Neural cell (in vitro differentiated cells): ENCODE measurements around the gene PPP1R12A.

Experiments
- CTCF ChIP-seq: fragments of 450-650 bp; IDR thresholded peaks from 2 replicates; pipeline ENCODE4 v1.5.1; 2014; ENCODE audit warnings: antibody characterized with exemption, mild to moderate bottlenecking, moderate library complexity; ENCODE audit not compliant: poor library complexity, severe bottlenecking
- EP300 ChIP-seq: fragments of 450-650 bp; conservative IDR thresholded peaks from 2 replicates; pipeline ENCODE4 v1.6.1; 2014; ENCODE audit warnings: antibody characterized with exemption, mild to moderate bottlenecking, moderate library complexity; ENCODE audit not compliant: poor library complexity, severe bottlenecking
- EZH2 ChIP-seq: fragments of 200-600, 300-800 bp; shearing (Covaris generic), sonication (generic); IDR thresholded peaks from 2 replicates; pipeline ENCODE4 v1.6.1; 2014; ENCODE audit warnings: antibody characterized with exemption, low read length, borderline replicate concordance, mild to moderate bottlenecking; ENCODE audit not compliant: insufficient read depth, poor library complexity, severe bottlenecking
- MXI1 ChIP-seq: fragments of 450-650 bp; conservative IDR thresholded peaks from 2 replicates; pipeline ENCODE4 v1.6.1; 2014; ENCODE audit warnings: antibody characterized with exemption, mild to moderate bottlenecking; ENCODE audit not compliant: poor library complexity, severe bottlenecking
- POLR2AphosphoS5 ChIP-seq: IDR thresholded peaks from 2 replicates; pipeline ENCODE4 v1.6.1; 2012
- RAD21 ChIP-seq: fragments of 450-650 bp; conservative IDR thresholded peaks from 2 replicates; pipeline ENCODE4 v1.6.1; 2014; ENCODE audit warnings: antibody characterized with exemption, mild to moderate bottlenecking, moderate library complexity
- REST ChIP-seq: IDR thresholded peaks from 2 replicates; pipeline ENCODE4 v1.6.1; 2012; ENCODE audit warnings: borderline replicate concordance
- SMC3 ChIP-seq: fragments of 450-650 bp; conservative IDR thresholded peaks from 2 replicates; pipeline ENCODE4 v1.6.1; 2014; ENCODE audit warnings: antibody characterized with exemption, mild to moderate bottlenecking, moderate library complexity; ENCODE audit not compliant: poor library complexity
- TAF1 ChIP-seq: IDR thresholded peaks from 2 replicates; pipeline ENCODE4 v1.6.1; 2012; ENCODE audit warnings: low read depth

GRCh38 chr12:79961411-79961810, 26.5 kb upstream of the PPP1R12A start:
- TF ChIP-seq CTCF (no peak), EP300 (no peak), TAF1 (no peak), RAD21 (no peak), EZH2 (no peak), POLR2AphosphoS5 (no peak), SMC3 (no peak), REST (no peak), MXI1 (no peak)
